Pons (tissue), 1 donor: ENCODE measurements around the gene DLG3.
A peak's percentile ranks its signal among the peaks of the same experiment; 100 is the strongest.

Experiments used
- DNase-seq: peaks from one replicate; pipeline ENCODE4 v3.0.0-alpha.2; 2016; ENCODE audit warnings: low spot score

The DLG3 gene

GRCh38 chrX:70437921-70438665 is 6.5 kb upstream of the DLG3 start:
- no peak for DNase-seq

GRCh38 chrX:70439016-70439415 is 5.6 kb upstream of the DLG3 start:
- DNase-seq: no peak

GRCh38 chrX:70442224-70442623 is 2.4 kb upstream of the DLG3 start:
- no peak for DNase-seq

GRCh38 chrX:70444946-70445656 is 466 bp downstream of the DLG3 start:
- DNase-seq: no peak

GRCh38 chrX:70445951-70446350 is 1.3 kb downstream of the DLG3 start:
- no peak for DNase-seq

GRCh38 chrX:70446380-70447350 is 2.0 kb downstream of the DLG3 start:
- DNase-seq: no peak

- no peak for DNase-seq
Observed at GRCh38 chrX:70449457-70449966, 4.9 kb downstream of the DLG3 start.

GRCh38 chrX:70452143-70452733 is 7.6 kb downstream of the DLG3 start:
- DNase-seq: no peak

- DNase-seq: no peak
Observed at GRCh38 chrX:70453024-70453618, 8.5 kb downstream of the DLG3 start.

- DNase-seq: no peak
Observed at GRCh38 chrX:70454441-70455365, 10.1 kb downstream of the DLG3 start.

GRCh38 chrX:70455366-70456202 is 10.9 kb downstream of the DLG3 start:
- DNase-seq: no peak

GRCh38 chrX:70456256-70456655 is 11.6 kb downstream of the DLG3 start:
- no peak for DNase-seq

GRCh38 chrX:70461026-70461425 is 16.4 kb downstream of the DLG3 start:
- DNase-seq: no peak

- no peak for DNase-seq
Observed at GRCh38 chrX:70464051-70464450, 19.4 kb downstream of the DLG3 start.

GRCh38 chrX:70466968-70467367 is 22.3 kb downstream of the DLG3 start:
- DNase-seq: no peak

- DNase-seq: no peak
Observed at GRCh38 chrX:70468709-70469108, 24.1 kb downstream of the DLG3 start.

- DNase-seq: peak; percentile 12
Observed at GRCh38 chrX:70470850-70471289, 26.2 kb downstream of the DLG3 start.

- DNase-seq: no peak
Observed at GRCh38 chrX:70476166-70476933, 31.7 kb downstream of the DLG3 start.
